Activated CD4-positive, alpha-beta T cell treated with anti-CD3 and anti-CD28 coated beads for 4 hours (primary cell): ENCODE measurements around the gene KRT14.
"Not testable (repeated sequence)": the region's sequence is repeated elsewhere in the genome, so short reads cannot be mapped to it uniquely, and the experiment has no call there.

ENCODE experiments used
- DNase-seq, 2 donors: peaks; one replicate each; pipeline ENCODE4 v3.0.0-alpha.2; 2020

Gene KRT14

GRCh38 chr17:41545829-41546410 is 40.8 kb downstream of the KRT14 start:
- DNase-seq: no peak

GRCh38 chr17:41544935-41545334 is 41.8 kb downstream of the KRT14 start:
- DNase-seq: no peak

- no peak for DNase-seq
Observed at GRCh38 chr17:41544491-41544892, 42.2 kb downstream of the KRT14 start.

- DNase-seq: not testable (repeated sequence)
Observed at GRCh38 chr17:41542786-41543185, 43.9 kb downstream of the KRT14 start.

GRCh38 chr17:41542357-41542756 is 44.3 kb downstream of the KRT14 start:
- DNase-seq: no peak

GRCh38 chr17:41540921-41541625 is 45.6 kb downstream of the KRT14 start:
- no peak for DNase-seq

- no peak for DNase-seq
Observed at GRCh38 chr17:41539979-41540701, 46.6 kb downstream of the KRT14 start.

- DNase-seq: no peak
Observed at GRCh38 chr17:41539071-41539492, 47.6 kb downstream of the KRT14 start.

GRCh38 chr17:41538565-41538991 is 48.1 kb downstream of the KRT14 start:
- no peak for DNase-seq

GRCh38 chr17:41537990-41538389 is 48.7 kb downstream of the KRT14 start:
- no peak for DNase-seq

GRCh38 chr17:41537614-41537954 is 49.1 kb downstream of the KRT14 start:
- DNase-seq: no peak

GRCh38 chr17:41536741-41537613 is 49.7 kb downstream of the KRT14 start:
- DNase-seq: no peak

- DNase-seq: no peak
Observed at GRCh38 chr17:41535764-41536481, 50.8 kb downstream of the KRT14 start.

GRCh38 chr17:41534899-41535546 is 51.7 kb downstream of the KRT14 start:
- DNase-seq: no peak

- DNase-seq: no peak
Observed at GRCh38 chr17:41533613-41534012, 53.1 kb downstream of the KRT14 start.

- no peak for DNase-seq
Observed at GRCh38 chr17:41532947-41533570, 53.6 kb downstream of the KRT14 start.
